GM21447 (cell line): ENCODE data around the gene DCTN4.
"Not testable (repeated sequence)": the region's sequence is repeated elsewhere in the genome, so short reads cannot be mapped to it uniquely, and the experiment has no call there.

Experiments used
- ATAC-seq: cut with Tn5 transposase; IDR thresholded peaks from one replicate; pipeline ENCODE4 v1.9.1; 2021; ENCODE audit not compliant: unreplicated experiment

Gene DCTN4

GRCh38 chr5:150742455-150743141, 16.2 kb downstream of the DCTN4 start:
- not testable (repeated sequence) for ATAC-seq

- no peak for ATAC-seq
Measured at GRCh38 chr5:150740992-150741391, 17.8 kb downstream of the DCTN4 start.

- no peak for ATAC-seq
Measured at GRCh38 chr5:150738862-150739261, 20.0 kb downstream of the DCTN4 start.

GRCh38 chr5:150734579-150735384, 24.0 kb downstream of the DCTN4 start:
- peak; percentile 79 for ATAC-seq

- ATAC-seq = no peak
Measured at GRCh38 chr5:150731669-150732242, 27.1 kb downstream of the DCTN4 start.

GRCh38 chr5:150729859-150730258, 29.0 kb downstream of the DCTN4 start:
- no peak for ATAC-seq

GRCh38 chr5:150723845-150724244, 35.0 kb downstream of the DCTN4 start:
- no peak for ATAC-seq

GRCh38 chr5:150710165-150710564, 48.7 kb downstream of the DCTN4 start:
- no peak for ATAC-seq

GRCh38 chr5:150706776-150707390, 51.9 kb downstream of the DCTN4 start:
- ATAC-seq = no peak

GRCh38 chr5:150703762-150704161, 55.1 kb downstream of the DCTN4 start:
- no peak for ATAC-seq

- peak; percentile 97 for ATAC-seq
Measured at GRCh38 chr5:150700594-150701377, 58.0 kb downstream of the DCTN4 start, which contains the start of gene RBM22. Gene RBM22, minus strand, starts transcription at chr5:150701062. Its CDS starts 77 bp downstream, at chr5:150700985.

- ATAC-seq = peak; percentile 6
Measured at GRCh38 chr5:150700246-150700593, 58.6 kb downstream of the DCTN4 start.

- no peak for ATAC-seq
Measured at GRCh38 chr5:150694612-150695011, 64.2 kb downstream of the DCTN4 start.

GRCh38 chr5:150692276-150692675, 66.5 kb downstream of the DCTN4 start:
- ATAC-seq = no peak

GRCh38 chr5:150690760-150691159, 68.1 kb downstream of the DCTN4 start:
- no peak for ATAC-seq

- no peak for ATAC-seq
Measured at GRCh38 chr5:150689120-150689519, 69.7 kb downstream of the DCTN4 start.

- no peak for ATAC-seq
Measured at GRCh38 chr5:150676578-150676977, 82.2 kb downstream of the DCTN4 start.

- ATAC-seq = no peak
Measured at GRCh38 chr5:150675069-150675468, 83.7 kb downstream of the DCTN4 start.

- no peak for ATAC-seq
Measured at GRCh38 chr5:150674341-150674821, 84.4 kb downstream of the DCTN4 start.

GRCh38 chr5:150672884-150673275, 85.9 kb downstream of the DCTN4 start:
- ATAC-seq = no peak
